Aorta (tissue), 5 donors: ENCODE data around the gene SLC39A13. TPM values are rescaled to one million over a fixed set of nuclear protein-coding genes. Genes with fewer than 3 reads are reported as not detected.

ENCODE experiments used
- ATAC-seq: fragments of 200-7000 bp; cut with Tn5 transposase; one replicate; pipeline ENCODE4 v1.9.1; 2022; ENCODE audit warnings: moderate library complexity; ENCODE audit not compliant: low FRiP score
- DNase-seq, 2 donors: peaks; one replicate each; pipeline ENCODE4 v3.0.0-alpha.2; 2020
- H3K27ac ChIP-seq, 2 donors: one replicate each; pipeline ENCODE4 v1.5.1; 2013; ENCODE audit warnings: low read length in 2 of 2, mild to moderate bottlenecking in 2 of 2, moderate library complexity in 2 of 2, control low read depth in 1 of 2, inconsistent platforms in 1 of 2, low read depth in 1 of 2
- H3K27me3 ChIP-seq, 2 donors: one replicate each; pipeline ENCODE4 v1.6.1; 2013; ENCODE audit warnings: control low read depth in 1 of 2, low read length in 1 of 2, mild to moderate bottlenecking in 1 of 2, moderate library complexity in 1 of 2; ENCODE audit not compliant: insufficient read depth in 2 of 2, control insufficient read depth in 1 of 2
- H3K36me3 ChIP-seq, 2 donors: one replicate each; pipeline ENCODE4 v1.6.1; 2013; ENCODE audit warnings: control low read depth in 1 of 2, low read length in 1 of 2, mild to moderate bottlenecking in 1 of 2; ENCODE audit not compliant: insufficient read depth in 2 of 2, control insufficient read depth in 1 of 2
- H3K4me1 ChIP-seq, 2 donors: one replicate each; pipeline ENCODE4 v1.6.1; 2013; ENCODE audit warnings: low read length in 2 of 2, control low read depth in 1 of 2, mild to moderate bottlenecking in 1 of 2, moderate library complexity in 1 of 2; ENCODE audit not compliant: insufficient read depth in 2 of 2, control insufficient read depth in 1 of 2
- H3K4me3 ChIP-seq, 2 donors: one replicate each; pipeline ENCODE4 v1.5.1; 2013; ENCODE audit warnings: low read length in 2 of 2, control low read depth in 1 of 2, mild to moderate bottlenecking in 1 of 2
- H3K9me3 ChIP-seq: one replicate; pipeline ENCODE4 v1.6.1; 2013; ENCODE audit warnings: mild to moderate bottlenecking, low read length; ENCODE audit not compliant: control insufficient read depth
- WGBS, 2 donors: extraction: QIAGEN DNeasy Blood & Tissue Kit; methylation state at CpG; one replicate each; pipeline ENCODE4 v1.1.7; 2013; 5-methylcytosine and 5-hydroxymethylcytosine counted together
- intact Hi-C, 2 donors: fragments of 100-400 bp; cut with DNase I; formaldehyde crosslinking; loops; one replicate each; pipeline versions ENCODE4 v1.14.2 to v1.15.0; 2022
- polyA plus RNA-seq, 2 donors: library from polyadenylated mRNA; stranded (reverse); fragments of 200-250 nt; gene quantifications; one replicate each; pipeline ENCODE4 v1.2.3, GENCODE V29; 2013
- total RNA-seq, 2 donors: library from RNA; stranded (reverse); fragmentation: NEBNext Ultra II Directional; extraction: Animal tissue kit (Norgen Biotek cat#: 25700); gene quantifications; one replicate each; pipeline ENCODE4 v1.2.1, GENCODE V29; 2021
- donor health status: healthy with polysubstance abuse.
- donor health status: Bipolar disorder and iron deficiency.
- donor health status: DM: no; HTN: no; CAD: no.
- donor health status: DM: no; HTN: no; CAD: no.
- donor health status: DM: yes; HTN: yes; CAD: no.

Gene SLC39A13
- total and polyA plus RNA-seq, 4 donors, result 34.7 to 118 (median 82.0) TPM

DNA sequence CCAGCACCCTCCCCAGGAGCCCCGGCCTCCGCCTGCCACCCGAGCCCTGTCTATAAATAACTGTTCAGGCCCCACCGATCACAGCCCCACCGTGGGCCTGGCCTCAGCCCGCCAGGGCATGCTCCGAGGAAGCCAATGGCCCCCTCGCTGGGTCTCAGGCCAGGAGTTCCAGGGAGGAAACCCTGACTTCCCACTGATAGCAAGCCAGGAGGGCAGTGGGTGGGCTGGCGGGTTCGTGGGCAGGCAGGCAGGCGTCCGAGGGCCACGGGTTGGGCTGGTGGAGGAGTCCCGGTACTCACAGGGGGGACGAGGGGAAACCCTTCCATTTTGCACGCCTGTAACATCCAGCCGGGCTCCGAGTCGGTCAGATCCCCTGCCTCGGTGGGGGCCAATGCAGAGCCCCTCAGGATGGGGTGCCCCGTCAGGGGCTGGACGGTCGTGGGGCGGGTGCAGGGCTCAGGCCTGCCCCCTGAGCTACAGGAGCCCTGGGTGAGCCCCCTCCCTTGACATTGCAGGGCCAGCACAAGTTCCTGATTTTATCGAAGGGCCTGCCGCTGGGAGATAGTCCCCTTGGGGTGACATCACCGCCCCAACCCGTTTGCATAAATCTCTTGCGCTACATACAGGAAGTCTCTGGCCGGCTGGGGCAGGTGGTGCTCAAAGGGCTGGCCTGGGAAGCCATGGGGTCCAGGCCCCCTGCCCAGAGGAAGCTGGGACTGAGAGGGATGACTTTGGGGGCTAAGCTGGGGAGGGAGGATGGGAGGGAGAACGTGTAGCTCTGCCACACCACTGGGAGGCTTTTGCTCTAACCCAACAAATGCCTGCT is 30.2 kb upstream of the SLC39A13 start, which contains the start of gene SPI1:
Gene SPI1, minus strand, starts transcription at position 538 of the 826 bp plus-strand sequence. Its CDS starts 194 bp downstream, at position 344.
- peak in 1 of 2 donors; percentile 91 for DNase-seq
- intact Hi-C loops, result no loop called here
- ATAC-seq, result peak; percentile 31
- H3K9me3 ChIP-seq, result no peaks in the 10 kb centered on the region
- no peaks in the 10 kb centered on the region for H3K27me3 ChIP-seq
- no peaks in the 10 kb centered on the region for H3K36me3 ChIP-seq
- H3K27ac ChIP-seq, result no peak within 1 kb of the TSS
- WGBS, 2 donors, result 76 to 77% methylated on average over 31 of the region's 31 CpGs
- H3K4me3 ChIP-seq, result no peak within 1 kb of the TSS
- no peaks in the 10 kb centered on the region for H3K4me1 ChIP-seq

DNA sequence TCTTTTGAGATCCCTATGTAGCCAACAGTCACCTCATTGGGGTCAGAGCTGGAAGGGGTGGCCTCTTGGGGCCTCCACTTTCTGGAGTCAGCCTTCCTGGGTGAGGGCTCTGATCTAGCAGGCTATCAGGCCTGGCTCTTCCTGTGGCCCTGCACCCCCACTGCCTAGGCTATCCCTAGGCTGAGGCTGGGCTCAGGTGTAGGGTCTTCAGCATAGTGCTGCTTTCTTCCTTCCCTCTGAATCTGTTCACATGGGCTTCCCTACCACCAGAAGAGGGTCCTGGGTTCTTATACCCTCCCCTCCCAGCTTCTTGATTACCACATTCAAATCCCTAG is 29.6 kb upstream of the SLC39A13 start:
- no peaks in the 10 kb centered on the region for H3K9me3 ChIP-seq
- no peaks in the 10 kb centered on the region for H3K27me3 ChIP-seq
- no peak for ATAC-seq
- intact Hi-C loops, result no loop called here
- no peaks in the 10 kb centered on the region for H3K4me1 ChIP-seq
- DNase-seq, result no peak
- no peaks in the 10 kb centered on the region for H3K36me3 ChIP-seq
- H3K4me3 ChIP-seq, result no peak overlapping the region
- H3K27ac ChIP-seq, result no peak overlapping the region

DNA sequence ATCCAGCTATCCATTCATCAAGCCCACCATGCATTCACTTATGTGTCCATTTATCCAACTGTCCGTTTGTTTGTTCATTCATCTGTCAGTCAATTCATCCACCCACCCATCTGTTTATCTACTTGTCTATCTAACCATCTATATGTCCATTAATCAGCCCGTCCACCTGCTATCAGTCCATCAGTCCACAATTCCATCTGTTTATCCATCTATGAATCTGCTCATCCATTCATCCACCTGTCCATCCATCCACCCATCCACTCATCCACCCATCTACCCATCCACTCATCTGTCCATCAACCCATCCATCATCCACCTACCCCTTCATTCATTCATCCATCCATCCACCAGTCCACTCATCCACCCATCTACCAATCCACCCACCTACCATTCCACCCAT is 29.1 kb upstream of the SLC39A13 start:
- H3K27me3 ChIP-seq, result no peaks in the 10 kb centered on the region
- DNase-seq, result no peak
- no peak for ATAC-seq
- no peak overlapping the region for H3K27ac ChIP-seq
- H3K36me3 ChIP-seq, result no peaks in the 10 kb centered on the region
- intact Hi-C loops, result no loop called here
- no peaks in the 10 kb centered on the region for H3K4me1 ChIP-seq
- H3K4me3 ChIP-seq, result no peak overlapping the region
- 87 to 92% methylated on average over 2 of the region's 2 CpGs for WGBS, 2 donors
- H3K9me3 ChIP-seq, result no peaks in the 10 kb centered on the region

DNA sequence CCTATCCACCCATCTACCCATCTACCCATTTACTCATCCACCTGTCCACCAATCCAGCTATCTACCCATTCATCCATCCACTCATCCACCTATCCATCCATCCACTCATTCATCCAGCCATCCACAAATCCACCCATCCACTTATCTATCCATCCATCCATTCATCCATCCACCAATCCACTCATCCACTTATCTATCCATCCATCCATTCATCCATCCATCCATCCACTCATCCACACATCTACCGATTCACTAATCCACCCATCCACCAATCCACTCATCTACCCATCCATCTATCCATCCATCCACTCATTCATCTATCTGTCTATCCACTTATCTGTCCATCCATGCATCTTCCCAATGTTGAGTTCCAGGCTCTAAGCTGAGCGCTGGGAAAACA is 28.3 kb upstream of the SLC39A13 start:
- Histone ChIP-seq H3K9me3 (no peaks in the 10 kb centered on the region), H3K27me3 (no peaks in the 10 kb centered on the region), H3K36me3 (no peaks in the 10 kb centered on the region), H3K27ac (no peak overlapping the region), H3K4me1 (no peaks in the 10 kb centered on the region), H3K4me3 (no peak overlapping the region)
- DNase-seq (no peak), ATAC-seq (no peak)
- intact Hi-C loops, result no loop called here
- WGBS, 2 donors, result 97% methylated on average over 2 of the region's 2 CpGs

DNA sequence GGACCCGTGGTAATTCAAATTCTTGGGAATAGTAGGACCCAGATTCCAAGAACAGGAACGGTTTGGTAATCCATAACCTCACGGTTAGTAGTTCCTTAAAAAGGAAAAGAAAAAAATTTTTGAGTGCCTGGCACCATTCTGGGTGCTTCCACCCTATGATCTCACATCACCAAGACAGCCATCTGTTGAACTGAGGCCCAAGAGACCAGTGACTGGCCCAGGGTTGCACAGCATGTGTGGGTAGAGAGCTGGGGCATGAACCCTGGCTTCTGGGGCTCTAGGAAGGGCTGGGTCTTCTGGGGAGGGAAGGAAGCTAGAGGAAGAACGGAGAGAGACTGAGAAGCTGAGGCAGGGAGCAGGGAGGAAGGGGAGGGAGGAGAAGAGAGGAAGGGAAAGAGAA is 25.3 kb upstream of the SLC39A13 start:
- Histone ChIP-seq H3K27ac (no peak overlapping the region), H3K4me3 (no peak overlapping the region), H3K4me1 (no peaks in the 10 kb centered on the region), H3K9me3 (no peaks in the 10 kb centered on the region), H3K36me3 (no peaks in the 10 kb centered on the region), H3K27me3 (no peaks in the 10 kb centered on the region)
- WGBS, 2 donors, result 58 to 60% methylated on average over 4 of the region's 4 CpGs
- ATAC-seq (no peak), DNase-seq (no peak)
- intact Hi-C loops, result no loop called here

DNA sequence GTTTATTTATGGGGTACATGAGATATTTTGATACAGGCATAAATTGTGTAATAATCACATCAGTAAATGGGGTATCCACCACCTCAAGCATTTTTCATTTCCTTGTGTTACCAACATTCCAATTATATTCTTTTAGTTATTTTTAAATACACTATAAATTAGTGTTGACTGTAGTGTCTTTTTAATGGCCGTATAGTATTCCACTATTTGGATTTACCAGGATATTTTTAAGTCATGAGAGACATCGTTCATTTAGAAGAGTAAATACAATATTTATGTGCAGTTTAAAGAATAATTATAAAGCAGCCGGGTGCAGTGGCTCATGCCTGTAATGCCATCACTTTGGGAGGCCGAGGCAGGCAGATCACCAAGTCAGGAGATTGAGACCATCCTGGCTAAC is 23.9 kb upstream of the SLC39A13 start:
- H3K27me3 ChIP-seq, result no peaks in the 10 kb centered on the region
- H3K27ac ChIP-seq, result no peak overlapping the region
- no peaks in the 10 kb centered on the region for H3K9me3 ChIP-seq
- ATAC-seq, result no peak
- 94% methylated on average over 4 of the region's 4 CpGs for WGBS, 2 donors
- no peaks in the 10 kb centered on the region for H3K36me3 ChIP-seq
- H3K4me3 ChIP-seq, result no peak overlapping the region
- no peak for DNase-seq
- intact Hi-C loops, result no loop called here
- H3K4me1 ChIP-seq, result no peaks in the 10 kb centered on the region

DNA sequence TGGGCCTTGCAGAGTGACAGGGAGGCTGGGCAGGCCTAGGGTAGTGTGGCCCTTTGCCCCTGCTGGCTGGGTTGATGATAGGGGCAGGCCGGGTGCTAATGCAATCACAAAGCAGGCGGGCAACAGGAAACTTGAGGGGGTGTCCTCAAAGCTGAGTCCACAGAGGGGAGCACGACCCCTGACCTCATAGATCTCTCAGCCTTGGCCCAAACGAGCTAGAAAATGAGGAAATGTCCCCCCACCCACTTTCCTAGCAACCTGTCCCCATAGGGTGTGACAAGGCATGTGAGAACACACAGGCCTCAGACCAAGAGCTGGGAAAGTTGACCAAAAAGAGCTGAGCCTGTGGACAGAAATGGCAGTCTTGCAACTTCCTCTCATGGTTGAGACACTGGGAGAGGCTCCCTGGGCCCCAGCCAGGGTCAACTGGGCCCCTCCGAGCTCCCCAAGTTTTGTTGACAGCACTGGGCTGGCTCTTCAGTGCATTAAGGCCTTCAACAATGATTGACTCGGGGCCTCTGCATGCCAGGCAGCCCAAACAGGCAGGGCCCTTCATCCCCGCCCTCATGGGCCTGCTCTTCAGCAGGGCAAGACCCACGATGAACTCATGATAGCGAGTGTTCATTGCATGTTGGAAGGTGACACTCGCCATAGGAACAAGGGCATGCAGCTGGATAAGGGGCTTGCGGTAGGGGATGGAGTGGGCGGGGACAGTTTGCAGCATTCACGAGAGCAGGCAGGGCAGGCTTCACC is 20.3 kb upstream of the SLC39A13 start:
- ATAC-seq, result no peak

DNA sequence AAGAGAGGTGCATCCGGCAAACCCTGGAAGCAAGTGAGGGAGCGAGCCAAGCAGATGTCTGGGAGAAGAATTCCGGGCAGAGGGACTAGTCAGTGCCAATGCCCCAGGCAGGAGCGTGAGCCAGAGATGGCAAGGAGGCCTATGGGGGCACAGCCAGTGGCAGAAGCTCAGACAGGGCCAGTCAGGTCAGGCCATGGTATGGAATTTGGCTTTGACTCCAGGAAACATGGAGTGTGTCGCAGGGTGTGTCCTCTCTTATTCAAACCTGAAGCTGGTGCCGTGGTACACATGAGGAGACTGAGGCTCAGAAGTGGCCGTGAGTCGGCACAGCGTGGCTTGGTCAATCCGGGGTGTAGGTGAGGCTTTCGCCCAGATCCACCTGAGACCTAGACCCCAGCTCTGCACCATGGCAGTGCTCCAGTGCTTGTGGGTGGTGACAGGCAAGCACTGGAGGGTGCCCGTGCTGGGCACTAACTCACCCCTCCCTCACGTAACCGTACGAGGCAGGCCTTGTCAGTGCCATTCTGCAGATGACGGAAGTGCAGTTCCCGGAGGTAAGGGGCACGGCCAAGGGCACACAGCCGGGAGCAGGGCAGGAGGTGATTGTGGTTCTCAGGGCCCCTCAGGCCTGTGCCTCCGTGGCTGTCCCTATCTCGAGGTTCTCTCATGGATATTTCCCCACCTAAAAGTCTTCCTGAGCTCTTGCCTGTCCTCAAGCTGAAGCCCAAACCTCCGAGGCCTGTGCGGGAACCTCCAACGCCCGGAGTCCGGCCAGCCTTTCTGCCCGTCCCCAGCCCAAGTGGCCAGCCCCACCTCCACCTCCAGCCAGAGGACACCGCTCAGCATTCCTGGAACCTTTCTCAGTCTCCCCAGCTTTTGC is 19.5 kb upstream of the SLC39A13 start:
- H3K36me3 ChIP-seq, result no peaks in the 10 kb centered on the region
- intact Hi-C loops, result no loop called here
- no peaks in the 10 kb centered on the region for H3K9me3 ChIP-seq
- 90% methylated on average over 28 of the region's 28 CpGs for WGBS, 2 donors
- no peaks in the 10 kb centered on the region for H3K4me1 ChIP-seq
- DNase-seq (no peak), ATAC-seq (peak; percentile 42)
- H3K27ac ChIP-seq, result no peak overlapping the region
- no peaks in the 10 kb centered on the region for H3K27me3 ChIP-seq
- H3K4me3 ChIP-seq, result no peak overlapping the region

More for the DNA sequence above, 20.3 kb upstream of the SLC39A13 start:
- Histone ChIP-seq H3K4me3 (no peak overlapping the region), H3K4me1 (no peaks in the 10 kb centered on the region), H3K27ac (no peak overlapping the region), H3K9me3 (no peaks in the 10 kb centered on the region), H3K36me3 (no peaks in the 10 kb centered on the region), H3K27me3 (no peaks in the 10 kb centered on the region)
- 81% methylated on average over 13 of the region's 13 CpGs for whole genome bisulfite sequencing, 2 donors
- no peak for DNase-seq
- intact Hi-C loops, result no loop called here
